Activated CD8-positive, alpha-beta memory T cell treated with anti-CD3 and anti-CD28 coated beads, Interleukin-2, amount 50 U/mL, for 24 hours (primary cell): Measurements from ENCODE around the gene TEX13D.
"Not testable (repeated sequence)": the region's sequence is repeated elsewhere in the genome, so short reads cannot be mapped to it uniquely, and the experiment has no call there.

Experiments
- DNase-seq: peaks from one replicate; pipeline ENCODE4 v3.0.0-alpha.2; 2020; ENCODE audit errors: extremely low read depth

The TEX13D gene

GRCh38 chrX:124332481-124333424, at the start of gene TEX13D:
Gene TEX13D, plus strand, starts transcription at chrX:124332660. Its CDS starts 258 bp downstream, at chrX:124332918.
- no peak for DNase-seq

- DNase-seq, result no peak
Observed at GRCh38 chrX:124289443-124289842, 43.0 kb upstream of the TEX13D start.

- DNase-seq, result no peak
Observed at GRCh38 chrX:124293810-124294209, 38.6 kb upstream of the TEX13D start.

- not testable (repeated sequence) for DNase-seq
Observed at GRCh38 chrX:124299323-124299722, 33.1 kb upstream of the TEX13D start.

- DNase-seq, result no peak
Observed at GRCh38 chrX:124300405-124300804, 32.1 kb upstream of the TEX13D start.

- no peak for DNase-seq
Observed at GRCh38 chrX:124307253-124307907, 25.1 kb upstream of the TEX13D start.

- DNase-seq, result no peak
Observed at GRCh38 chrX:124325732-124326131, 6.7 kb upstream of the TEX13D start.

- DNase-seq, result no peak
Observed at GRCh38 chrX:124328765-124329164, 3.7 kb upstream of the TEX13D start.

GRCh38 chrX:124333862-124334261, 1.4 kb downstream of the TEX13D start:
- no peak for DNase-seq

GRCh38 chrX:124334555-124334954, 2.1 kb downstream of the TEX13D start:
- not testable (repeated sequence) for DNase-seq

- no peak for DNase-seq
Observed at GRCh38 chrX:124335598-124335997, 3.1 kb downstream of the TEX13D start.

GRCh38 chrX:124337916-124338315, 5.5 kb downstream of the TEX13D start:
- DNase-seq, result no peak

GRCh38 chrX:124338733-124339514, 6.5 kb downstream of the TEX13D start:
- DNase-seq, result no peak

GRCh38 chrX:124341396-124342132, 9.1 kb downstream of the TEX13D start:
- no peak for DNase-seq

GRCh38 chrX:124342174-124342867, 9.9 kb downstream of the TEX13D start:
- no peak for DNase-seq

- no peak for DNase-seq
Observed at GRCh38 chrX:124343016-124343415, 10.6 kb downstream of the TEX13D start.

- DNase-seq, result no peak
Observed at GRCh38 chrX:124344246-124344645, 11.8 kb downstream of the TEX13D start.

GRCh38 chrX:124346117-124346876, 13.8 kb downstream of the TEX13D start, which contains the start of gene SH2D1A:
Gene SH2D1A, plus strand, starts transcription at chrX:124346563. Its CDS starts 80 bp downstream, at chrX:124346643.
- no peak for DNase-seq

GRCh38 chrX:124346877-124347241, 14.4 kb downstream of the TEX13D start:
- no peak for DNase-seq

GRCh38 chrX:124347242-124347641, 14.8 kb downstream of the TEX13D start:
- peak; percentile 24 for DNase-seq
